Tracheal epithelial cell (primary cell): ENCODE measurements around the gene CCT3. TPM values are rescaled to one million over a fixed set of nuclear protein-coding genes. Genes with fewer than 3 reads are reported as not detected.

Experiments
- total RNA-seq: library from RNA; depleted of rRNA; stranded (reverse); fragments of >200 nt; gene quantifications from 2 replicates; pipeline ENCODE4 v1.2.1, GENCODE V29; 2014

Gene CCT3
- 414 and 708 TPM in 2 replicates for total RNA-seq

DNA sequence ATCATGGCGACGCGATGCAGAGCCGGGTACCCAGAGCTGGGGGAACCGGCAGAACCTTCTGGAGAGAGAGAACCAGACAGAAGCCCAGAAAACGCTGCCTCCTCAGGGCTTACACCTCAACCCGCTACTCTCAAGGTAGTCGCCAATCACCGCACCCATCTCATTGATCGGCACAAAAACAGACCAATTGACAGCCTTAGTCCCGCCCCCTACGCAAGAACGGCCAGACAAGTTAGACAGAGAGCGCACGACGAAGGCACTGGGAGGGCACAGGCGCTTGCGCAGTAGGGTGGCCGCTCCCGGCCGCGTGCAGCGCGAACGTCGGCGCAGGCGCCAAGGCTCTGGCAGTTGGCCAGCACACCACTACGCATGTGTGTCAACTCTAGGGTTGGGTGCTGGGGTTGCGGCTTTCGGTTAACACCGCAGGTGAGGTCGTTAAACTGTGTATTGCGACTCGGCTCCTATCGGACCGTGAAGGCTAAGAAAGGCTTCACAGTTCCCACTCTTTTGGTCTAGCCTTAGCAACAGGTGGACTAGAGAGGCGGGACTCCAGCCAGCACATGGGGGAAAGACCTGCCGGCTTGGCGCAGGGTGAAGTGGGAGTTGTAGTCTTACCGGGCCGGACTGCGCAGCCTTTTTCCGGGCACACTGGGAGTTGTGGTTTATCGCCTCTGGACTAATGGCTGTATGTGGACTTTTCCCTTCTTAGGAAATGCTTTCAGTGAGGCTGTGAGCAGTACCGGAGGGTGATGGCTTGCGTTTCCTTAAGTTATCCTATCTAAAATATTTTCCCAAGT is at the start of gene CCT3, which contains the start of gene TSACC:
TSS of gene CCT3 (minus strand) at position 113 of the 797 bp plus-strand sequence. CDS start at position 5, 108 bp downstream.
TSS of gene TSACC (plus strand) at position 347 of the 797 bp plus-strand sequence. CDS start 1,232 bp downstream, outside the sequence.

DNA sequence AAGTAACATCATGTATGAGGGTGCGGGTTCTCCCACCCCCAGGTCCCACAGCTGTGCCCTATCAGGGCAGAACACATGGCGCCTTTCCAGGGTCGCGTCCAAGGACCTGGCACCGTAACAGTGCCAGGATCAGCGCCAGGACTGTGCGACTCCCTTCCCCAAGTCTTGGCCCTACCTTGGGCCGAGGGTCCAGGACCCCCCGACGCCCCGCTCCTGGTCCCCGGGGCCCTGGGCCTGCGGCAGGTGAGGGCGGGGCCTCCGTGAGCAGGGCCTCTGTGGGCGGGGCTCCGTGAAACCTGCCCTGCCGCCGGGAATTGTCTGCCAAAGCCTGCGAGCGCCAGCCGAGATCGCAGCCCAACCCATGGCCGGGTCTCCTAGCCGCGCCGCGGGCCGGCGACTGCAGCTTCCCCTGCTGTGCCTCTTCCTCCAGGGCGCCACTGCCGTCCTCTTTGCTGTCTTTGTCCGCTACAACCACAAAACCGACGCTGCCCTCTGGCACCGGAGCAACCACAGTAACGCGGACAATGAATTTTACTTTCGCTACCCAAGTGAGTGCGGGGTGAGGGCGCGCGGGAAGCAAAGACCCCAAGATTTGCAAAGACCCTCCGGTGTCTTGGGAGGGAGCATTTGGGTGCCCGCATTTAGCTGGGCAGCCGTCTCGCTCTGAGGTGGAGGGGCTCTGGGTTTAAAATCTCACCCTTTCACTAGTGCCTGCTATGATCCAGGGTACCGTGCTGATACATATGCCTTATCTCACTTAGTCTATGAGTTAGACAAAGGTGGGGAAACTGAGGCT is 31.0 kb upstream of the CCT3 start, which contains the start of gene RHBG:
TSS of gene RHBG (plus strand) at position 323 of the 796 bp plus-strand sequence. CDS start at position 362, 39 bp downstream.

DNA sequence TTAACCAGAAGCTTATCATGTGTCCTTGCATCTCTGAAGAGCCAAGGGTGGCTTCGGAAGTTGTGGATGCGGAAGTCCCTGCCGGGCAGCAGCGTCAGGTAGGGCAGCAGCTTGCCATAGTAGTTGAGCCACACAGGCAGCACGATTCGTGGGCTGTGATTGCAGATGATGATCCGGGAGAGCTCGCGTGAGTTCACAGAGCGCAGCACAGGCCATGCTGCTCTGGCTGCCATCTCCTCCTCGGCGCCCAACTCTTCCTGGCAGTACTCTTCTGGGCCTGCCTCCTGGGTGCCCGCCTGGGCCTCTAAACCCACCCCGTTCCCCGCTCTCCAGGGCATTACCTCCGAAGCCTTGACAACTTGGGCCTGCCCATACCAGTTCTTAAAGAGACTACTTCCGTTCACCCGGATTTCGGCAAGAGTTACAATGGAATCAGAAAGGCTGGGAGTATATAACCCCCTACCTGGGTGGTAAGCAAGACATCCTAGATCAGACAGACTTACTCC is 39.2 kb downstream of the CCT3 start, which contains the start of gene VHLL:
TSS of gene VHLL (minus strand) at position 456 of the 506 bp plus-strand sequence. CDS start at position 338, 118 bp downstream.

GRCh38 chr1:156295391-156295947 is 42.6 kb downstream of the CCT3 start, which contains the start of gene GLMP:
TSS of gene GLMP (minus strand) at chr1:156295679. CDS start at chr1:156295645, 34 bp downstream.

GRCh38 chr1:156284112-156284511 is 54.0 kb downstream of the CCT3 start, which contains the start of gene TMEM79:
TSS of gene TMEM79 (plus strand) at chr1:156284325. CDS start at chr1:156285227, 902 bp downstream.

DNA sequence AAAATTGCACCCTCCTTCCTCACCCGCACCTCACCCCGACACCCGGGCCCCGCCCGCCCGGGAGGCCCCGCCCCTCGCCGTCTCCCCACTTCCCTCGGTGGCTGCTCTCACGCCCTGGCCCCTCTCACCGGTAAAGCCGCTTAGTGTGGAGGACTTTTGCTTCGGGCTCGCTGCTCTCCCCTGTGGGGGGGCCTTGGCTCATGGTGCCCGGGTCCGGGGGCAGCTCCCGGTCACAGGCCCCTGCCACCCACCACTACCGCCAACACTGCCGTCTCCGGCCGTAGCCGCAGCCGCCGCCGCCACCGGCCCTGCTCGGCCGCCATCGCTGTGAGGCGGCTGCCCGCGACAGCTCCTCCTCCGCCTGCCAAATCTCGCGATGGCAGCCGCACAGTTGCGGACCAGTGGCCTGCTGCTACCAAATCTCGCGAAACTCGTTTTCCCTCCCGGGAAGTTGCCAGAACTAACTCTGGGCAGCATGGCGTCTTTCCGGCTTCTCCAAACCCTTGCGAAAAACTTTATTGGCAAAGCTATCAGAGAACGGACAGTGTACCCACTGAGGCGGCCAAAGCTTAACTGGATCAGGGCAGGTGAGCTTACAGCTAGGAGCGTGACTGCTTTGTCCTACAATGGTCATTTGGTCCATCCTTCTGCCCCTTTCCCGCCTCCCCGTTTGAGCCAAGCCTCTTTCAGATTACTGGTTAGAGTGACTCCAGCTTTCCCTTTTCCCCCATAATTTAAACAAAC is 55.4 kb downstream of the CCT3 start, which contains the start of gene SMG5:
TSS of gene SMG5 (minus strand) at position 347 of the 744 bp plus-strand sequence. CDS start at position 202, 145 bp downstream.

Other genes with a start within 250 kb of the CCT3 start
- 687 and 701 TPM in 2 replicates for gene LMNA, start 223.6 kb downstream of the CCT3 start, total RNA-seq
- gene SEMA4A, start 184.7 kb downstream of the CCT3 start, total RNA-seq = 3.4 TPM in 2 replicates
- 4.8 and 6.8 TPM in 2 replicates for gene SLC25A44, start 144.2 kb downstream of the CCT3 start, total RNA-seq
- 36.4 and 58.4 TPM in 2 replicates for gene PMF1, start 125.3 kb downstream of the CCT3 start, total RNA-seq
- gene BGLAP, start 96.1 kb downstream of the CCT3 start, total RNA-seq = 0.24 TPM in 1 of 2 replicates, not detected in the other
- gene PAQR6, start 90.2 kb downstream of the CCT3 start, total RNA-seq = 0.72 TPM in 1 of 2 replicates, not detected in the other
- gene SMG5, start 55.5 kb downstream of the CCT3 start, total RNA-seq = 53.5 and 67.0 TPM in 2 replicates
- 6.3 and 6.8 TPM in 2 replicates for gene TMEM79, start 54.0 kb downstream of the CCT3 start, total RNA-seq
- 28.9 and 37.7 TPM in 2 replicates for gene GLMP, start 42.6 kb downstream of the CCT3 start, total RNA-seq
- gene VHLL, start 39.0 kb downstream of the CCT3 start, total RNA-seq = 0.72 TPM in 1 of 2 replicates, not detected in the other
- gene TSACC, start 234 bp upstream of the CCT3 start, total RNA-seq = not detected in 2 replicates
- not detected in 2 replicates for gene RHBG, start 30.9 kb upstream of the CCT3 start, total RNA-seq
- 3.0 and 3.6 TPM in 2 replicates for gene MEF2D, start 162.5 kb upstream of the CCT3 start, total RNA-seq
- 0.85 and 2.9 TPM in 2 replicates for gene IQGAP3, start 234.3 kb upstream of the CCT3 start, total RNA-seq
- not detected in 2 replicates for gene TTC24, start 241.4 kb upstream of the CCT3 start, total RNA-seq